GM12872 (cell line): ENCODE measurements around the gene PRSS38.

Source experiments
- TF ChIP-seq, protein P1 (sequence below): IDR thresholded peaks from 3 replicates; pipeline ENCODE4 v1.5.1; 2011; ENCODE audit warnings: low read depth, mild to moderate bottlenecking, low read length, moderate library complexity; ENCODE audit not compliant: insufficient read depth

The PRSS38 gene

DNA sequence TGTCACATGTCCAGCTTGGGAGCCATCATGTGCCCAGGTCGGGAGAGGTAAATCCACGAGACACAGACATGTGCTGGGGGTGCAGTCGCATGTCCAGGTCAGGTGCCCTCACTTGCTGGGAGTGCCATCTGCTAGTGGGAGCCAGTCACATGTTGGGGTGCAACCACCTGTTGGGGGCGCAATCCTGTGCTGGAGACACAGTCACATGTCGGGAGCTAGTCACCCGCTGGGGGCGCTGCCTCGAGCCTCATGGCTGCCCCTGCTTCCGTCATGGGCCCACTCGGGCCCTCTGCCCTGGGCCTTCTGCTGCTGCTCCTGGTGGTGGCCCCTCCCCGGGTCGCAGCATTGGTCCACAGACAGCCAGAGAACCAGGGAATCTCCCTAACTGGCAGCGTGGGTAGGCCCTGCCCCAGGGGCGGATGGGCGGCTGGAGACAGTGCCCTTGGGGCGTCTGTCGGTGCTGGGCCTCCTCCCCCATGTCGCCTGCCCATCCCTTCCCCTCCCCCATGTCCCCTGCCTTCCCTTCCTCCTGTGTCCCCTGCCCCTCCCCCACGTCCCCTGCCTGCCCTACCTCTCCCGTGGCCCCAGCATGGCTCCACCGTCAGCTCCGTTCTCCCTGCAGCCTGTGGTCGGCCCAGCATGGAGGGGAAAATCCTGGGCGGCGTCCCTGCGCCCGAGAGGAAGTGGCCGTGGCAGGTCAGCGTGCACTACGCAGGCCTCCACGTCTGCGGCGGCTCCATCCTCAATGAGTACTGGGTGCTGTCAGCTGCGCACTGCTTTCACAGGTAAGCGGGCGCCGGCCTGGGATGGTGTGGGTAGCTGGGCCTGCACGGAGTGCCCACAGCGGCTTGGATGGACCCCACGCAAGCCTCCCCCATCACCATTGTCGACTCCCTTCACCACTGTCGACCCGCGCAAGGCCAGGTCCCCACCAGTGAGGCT lies at the start of gene PRSS38:
PRSS38 (plus strand) TSS at position 208 of the 942 bp plus-strand sequence; CDS start at position 250, 42 bp downstream.
- TF ChIP-seq, protein P1, sequence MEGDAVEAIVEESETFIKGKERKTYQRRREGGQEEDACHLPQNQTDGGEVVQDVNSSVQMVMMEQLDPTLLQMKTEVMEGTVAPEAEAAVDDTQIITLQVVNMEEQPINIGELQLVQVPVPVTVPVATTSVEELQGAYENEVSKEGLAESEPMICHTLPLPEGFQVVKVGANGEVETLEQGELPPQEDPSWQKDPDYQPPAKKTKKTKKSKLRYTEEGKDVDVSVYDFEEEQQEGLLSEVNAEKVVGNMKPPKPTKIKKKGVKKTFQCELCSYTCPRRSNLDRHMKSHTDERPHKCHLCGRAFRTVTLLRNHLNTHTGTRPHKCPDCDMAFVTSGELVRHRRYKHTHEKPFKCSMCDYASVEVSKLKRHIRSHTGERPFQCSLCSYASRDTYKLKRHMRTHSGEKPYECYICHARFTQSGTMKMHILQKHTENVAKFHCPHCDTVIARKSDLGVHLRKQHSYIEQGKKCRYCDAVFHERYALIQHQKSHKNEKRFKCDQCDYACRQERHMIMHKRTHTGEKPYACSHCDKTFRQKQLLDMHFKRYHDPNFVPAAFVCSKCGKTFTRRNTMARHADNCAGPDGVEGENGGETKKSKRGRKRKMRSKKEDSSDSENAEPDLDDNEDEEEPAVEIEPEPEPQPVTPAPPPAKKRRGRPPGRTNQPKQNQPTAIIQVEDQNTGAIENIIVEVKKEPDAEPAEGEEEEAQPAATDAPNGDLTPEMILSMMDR, result 0 out of 3 replicates have a peak, but pooled peaks have one; percentile 5

DNA sequence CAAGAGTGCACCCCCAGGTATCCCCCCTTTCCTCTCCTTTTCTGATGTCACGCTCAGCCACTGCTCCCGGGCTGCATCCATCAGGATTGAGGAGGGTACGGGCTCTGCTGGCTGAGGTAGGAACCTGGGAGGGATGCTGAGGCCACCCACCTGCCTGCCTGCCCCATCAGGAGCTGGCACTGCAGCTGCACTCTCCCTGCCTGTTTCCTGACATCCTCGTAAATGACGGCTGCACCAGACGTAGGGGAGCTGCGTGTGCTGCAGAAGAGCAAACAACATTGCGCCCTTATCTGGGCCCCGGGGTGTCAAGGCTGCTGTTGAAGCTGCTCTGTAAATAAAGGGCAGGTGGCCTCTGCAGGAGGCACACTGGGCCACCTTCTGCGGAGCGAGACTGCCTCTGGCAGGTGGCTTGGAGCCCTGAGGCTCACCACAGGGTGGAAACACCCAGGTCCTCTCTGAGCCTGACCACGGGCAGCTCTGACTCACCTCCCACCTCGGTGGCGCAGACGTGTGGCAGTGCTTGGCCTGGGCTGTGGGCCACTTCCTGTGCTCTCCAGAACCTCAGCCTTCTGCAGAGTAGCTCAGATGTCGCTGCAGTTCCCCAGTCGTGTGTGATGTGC lies 49.4 kb upstream of the PRSS38 start:
- TF ChIP-seq, protein P1, result no peak

DNA sequence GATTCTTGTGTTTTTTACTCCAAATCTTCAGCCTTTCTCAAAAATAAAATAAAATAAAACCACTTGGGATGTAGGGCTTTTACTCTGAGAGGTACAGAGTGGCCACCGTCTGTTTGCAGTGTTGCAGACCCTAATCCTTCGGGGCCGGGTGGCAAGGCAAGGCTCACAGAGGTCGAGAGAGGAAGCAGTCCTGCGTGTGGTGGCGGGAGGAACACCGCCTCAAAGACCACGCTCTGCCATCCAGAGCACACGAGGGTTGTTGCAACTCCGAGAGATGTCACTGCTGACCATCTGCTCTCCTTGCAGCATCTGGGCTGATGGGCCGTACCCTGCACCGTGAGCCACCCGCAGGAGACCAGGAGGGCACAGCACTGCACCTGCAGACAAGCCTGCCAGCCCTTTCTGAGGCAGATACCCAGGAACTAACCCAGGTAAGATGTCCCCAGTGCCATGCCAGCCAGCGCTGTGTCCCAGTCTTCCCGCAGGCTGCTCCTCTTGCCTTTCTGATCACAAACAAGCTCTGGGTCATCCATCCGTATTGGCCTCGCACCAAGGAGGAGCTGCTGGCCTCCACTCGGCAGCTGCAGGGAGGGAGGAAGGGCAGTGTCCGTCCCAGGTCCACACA lies 48.7 kb upstream of the PRSS38 start:
- TF ChIP-seq, protein P1, result no peak

DNA sequence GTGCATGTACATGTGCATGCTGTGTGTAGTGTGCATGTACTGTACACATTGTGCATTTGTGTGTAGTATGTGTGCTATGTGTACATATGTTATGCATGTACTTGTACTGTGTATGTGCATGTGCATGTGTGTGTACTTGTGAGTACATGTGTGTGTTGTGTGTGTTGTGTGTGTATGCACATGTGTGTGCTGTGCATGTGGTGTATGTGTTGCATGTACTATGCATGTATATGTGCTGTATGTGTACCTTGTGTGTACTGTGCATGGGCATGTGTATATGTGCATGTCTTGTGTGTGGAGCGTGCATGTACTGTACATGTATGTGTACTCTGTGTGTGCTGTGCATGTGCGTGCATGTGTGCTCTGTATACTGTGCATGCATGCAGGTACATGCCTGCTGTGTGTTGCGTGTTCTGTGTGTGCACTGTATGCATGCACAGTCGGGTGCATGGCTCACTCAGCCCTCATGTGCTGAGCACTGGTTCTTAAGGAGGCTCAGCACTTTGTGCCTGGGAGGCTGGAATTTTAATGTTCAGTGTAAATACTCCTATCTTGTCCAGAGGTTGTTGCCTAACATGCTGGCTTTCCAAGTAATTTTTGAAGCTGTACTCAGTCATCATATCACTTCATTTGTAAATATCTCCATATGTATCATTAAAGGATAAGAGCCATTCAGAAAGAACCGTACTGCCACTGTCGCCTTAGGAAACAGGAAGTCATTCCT lies 47.9 kb upstream of the PRSS38 start:
- TF ChIP-seq, protein P1, result no peak

DNA sequence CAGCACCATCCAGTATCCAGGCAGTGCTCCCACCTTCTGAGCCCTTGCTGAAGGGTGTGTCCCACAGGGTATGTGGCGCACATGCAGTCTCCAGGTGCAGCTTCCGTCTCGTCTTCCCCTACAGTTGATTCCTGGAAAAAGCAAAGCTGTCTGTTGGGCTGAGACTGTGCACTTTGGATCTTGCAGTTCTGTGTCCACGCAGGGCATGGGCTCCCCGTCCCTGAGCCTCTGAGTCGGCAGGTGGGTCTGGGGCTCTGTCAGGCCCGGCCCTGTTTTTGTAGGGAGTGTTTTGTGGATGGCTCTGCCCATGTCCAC lies 47.4 kb upstream of the PRSS38 start:
- TF ChIP-seq, protein P1, result no peak

DNA sequence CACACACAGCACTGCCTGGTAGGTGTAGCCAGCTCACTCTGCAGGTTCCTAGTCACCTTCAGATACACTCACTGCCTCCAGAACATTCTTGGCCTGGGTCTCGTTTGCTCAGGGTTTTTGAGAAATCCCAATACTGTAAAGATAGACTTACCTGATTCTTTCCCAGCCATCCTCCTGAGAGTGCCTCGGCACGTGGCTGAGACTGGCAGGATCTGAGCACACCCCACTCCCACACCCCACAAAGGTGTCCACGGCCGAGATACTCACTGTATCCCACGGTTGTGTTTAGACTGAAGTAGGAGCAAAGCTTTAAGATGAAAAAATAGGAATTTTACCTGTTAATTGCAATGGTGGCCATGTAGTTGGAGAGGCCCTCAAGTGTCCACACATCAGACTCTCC lies 46.8 kb upstream of the PRSS38 start:
- TF ChIP-seq, protein P1, result no peak
